Activated CD8-positive, alpha-beta T cell treated with anti-CD3 and anti-CD28 coated beads for 36 hours (primary cell): ENCODE measurements around the gene ORC4. TPM values are rescaled to one million over a fixed set of nuclear protein-coding genes. Genes with fewer than 3 reads are reported as not detected.
"Not testable (repeated sequence)": the region's sequence is repeated elsewhere in the genome, so short reads cannot be mapped to it uniquely, and the experiment has no call there.

ENCODE experiments used
- ATAC-seq: fragments of 200-7000 bp; cut with Tn5 transposase; one replicate; pipeline ENCODE4 v1.10.0; 2021; ENCODE audit warnings: mild to moderate bottlenecking, moderate library complexity
- CTCF ChIA-PET: fragments of 350-600 bp; sonication (Branson Sonifier 250); formaldehyde crosslinking; loops from one replicate; lab custom pipeline; 2021; ENCODE audit warnings: antibody characterized with exemption; lab: Charles Lee
- POLR2A ChIA-PET: fragments of 350-600 bp; sonication (Branson Sonifier 250); formaldehyde crosslinking; loops from one replicate; lab custom pipeline; 2021; ENCODE audit warnings: antibody characterized with exemption; lab: Charles Lee
- DNase-seq: peaks from one replicate; pipeline ENCODE4 v3.0.0-alpha.2; 2020
- H3K27ac Mint-ChIP-seq: one replicate; pipeline ENCODE4 v1.8.0; 2021; ENCODE audit warnings: mild to moderate bottlenecking, mixed read lengths
- H3K27me3 Mint-ChIP-seq: one replicate; pipeline ENCODE4 v1.8.0; 2021; ENCODE audit warnings: mixed read lengths
- H3K36me3 Mint-ChIP-seq: one replicate; pipeline ENCODE4 v1.8.0; 2021; ENCODE audit warnings: low read depth, mixed read lengths
- H3K4me1 Mint-ChIP-seq: one replicate; pipeline ENCODE4 v1.8.0; 2021; ENCODE audit warnings: low read depth, mixed read lengths
- H3K4me3 Mint-ChIP-seq: one replicate; pipeline ENCODE4 v1.8.0; 2021; ENCODE audit warnings: mild to moderate bottlenecking, moderate library complexity, mixed read lengths
- H3K9me3 Mint-ChIP-seq: one replicate; pipeline ENCODE4 v1.8.0; 2021; ENCODE audit warnings: mixed read lengths
- intact Hi-C: fragments of 100-400 bp; cut with micrococcal nuclease; formaldehyde crosslinking; loops from one replicate; pipeline ENCODE4 v1.10.0; 2022
- total RNA-seq, 2 experiments: library from RNA; stranded (reverse); gene quantifications; one replicate each; pipeline ENCODE4 v1.2.3, GENCODE V29; 2021
- TF ChIP-seq, protein P1 (sequence below): fragments of 200-600 bp; IDR thresholded peaks from one replicate; pipeline ENCODE4 v1.8.0; 2022; ENCODE audit warnings: antibody characterized with exemption, mild to moderate bottlenecking

Gene ORC4
- total RNA-seq, 2 experiments from 2014 or later, result 31.1 to 33.0 TPM

DNA sequence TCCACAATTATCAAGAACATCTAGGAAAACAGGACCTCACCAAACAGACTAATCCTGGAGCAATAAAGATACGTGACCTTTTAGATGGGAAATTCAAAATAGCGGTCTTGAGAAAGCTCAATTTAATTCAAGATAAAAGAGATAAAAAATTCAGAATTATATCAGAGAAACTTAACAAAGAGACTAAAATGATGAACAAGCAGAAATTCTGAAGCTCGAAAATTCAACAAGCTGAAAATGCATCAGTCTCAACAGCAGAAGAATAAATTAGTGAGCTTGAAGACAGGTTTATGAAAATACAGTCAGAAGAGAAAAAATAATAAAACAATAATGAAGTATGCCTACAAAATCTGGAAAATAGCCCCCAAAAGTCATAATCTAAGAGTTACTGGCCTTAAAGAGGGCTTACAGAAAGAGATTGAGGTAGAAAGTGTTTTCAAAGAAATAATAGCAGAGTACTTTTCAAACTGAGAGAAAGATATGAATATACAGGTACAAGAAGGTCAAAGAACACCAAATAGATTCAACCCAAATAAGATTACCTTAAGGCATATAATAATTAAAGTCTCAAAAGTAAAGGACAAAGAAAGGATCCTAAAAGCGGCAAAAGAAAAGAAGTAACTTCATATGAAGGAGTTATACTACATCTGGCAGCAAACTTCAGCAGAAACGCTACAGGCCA is 13.2 kb downstream of the ORC4 start:
- CTCF ChIA-PET, result interaction anchor here (1.0 to 1.7 kb wide), 2 partner anchors 13 to 17 kb away, joined by 3 to 5 read pairs; partner anchors contain the start of gene ORC4
- H3K27ac Mint-ChIP-seq, result no peak overlapping the region
- H3K27me3 Mint-ChIP-seq, result no peaks in the 10 kb centered on the region
- peaks cover 29% of the 10 kb centered on the region for H3K4me1 Mint-ChIP-seq
- TF ChIP-seq, protein P1, sequence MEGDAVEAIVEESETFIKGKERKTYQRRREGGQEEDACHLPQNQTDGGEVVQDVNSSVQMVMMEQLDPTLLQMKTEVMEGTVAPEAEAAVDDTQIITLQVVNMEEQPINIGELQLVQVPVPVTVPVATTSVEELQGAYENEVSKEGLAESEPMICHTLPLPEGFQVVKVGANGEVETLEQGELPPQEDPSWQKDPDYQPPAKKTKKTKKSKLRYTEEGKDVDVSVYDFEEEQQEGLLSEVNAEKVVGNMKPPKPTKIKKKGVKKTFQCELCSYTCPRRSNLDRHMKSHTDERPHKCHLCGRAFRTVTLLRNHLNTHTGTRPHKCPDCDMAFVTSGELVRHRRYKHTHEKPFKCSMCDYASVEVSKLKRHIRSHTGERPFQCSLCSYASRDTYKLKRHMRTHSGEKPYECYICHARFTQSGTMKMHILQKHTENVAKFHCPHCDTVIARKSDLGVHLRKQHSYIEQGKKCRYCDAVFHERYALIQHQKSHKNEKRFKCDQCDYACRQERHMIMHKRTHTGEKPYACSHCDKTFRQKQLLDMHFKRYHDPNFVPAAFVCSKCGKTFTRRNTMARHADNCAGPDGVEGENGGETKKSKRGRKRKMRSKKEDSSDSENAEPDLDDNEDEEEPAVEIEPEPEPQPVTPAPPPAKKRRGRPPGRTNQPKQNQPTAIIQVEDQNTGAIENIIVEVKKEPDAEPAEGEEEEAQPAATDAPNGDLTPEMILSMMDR, result no peak
- ATAC-seq (no peak), DNase-seq (no peak)
- H3K4me3 Mint-ChIP-seq, result no peak overlapping the region
- peaks cover 41% of the 10 kb centered on the region for H3K36me3 Mint-ChIP-seq
- POLR2A ChIA-PET, result no interaction called here
- intact Hi-C loops, result no loop called here
- H3K9me3 Mint-ChIP-seq, result peaks cover 32% of the 10 kb centered on the region

DNA sequence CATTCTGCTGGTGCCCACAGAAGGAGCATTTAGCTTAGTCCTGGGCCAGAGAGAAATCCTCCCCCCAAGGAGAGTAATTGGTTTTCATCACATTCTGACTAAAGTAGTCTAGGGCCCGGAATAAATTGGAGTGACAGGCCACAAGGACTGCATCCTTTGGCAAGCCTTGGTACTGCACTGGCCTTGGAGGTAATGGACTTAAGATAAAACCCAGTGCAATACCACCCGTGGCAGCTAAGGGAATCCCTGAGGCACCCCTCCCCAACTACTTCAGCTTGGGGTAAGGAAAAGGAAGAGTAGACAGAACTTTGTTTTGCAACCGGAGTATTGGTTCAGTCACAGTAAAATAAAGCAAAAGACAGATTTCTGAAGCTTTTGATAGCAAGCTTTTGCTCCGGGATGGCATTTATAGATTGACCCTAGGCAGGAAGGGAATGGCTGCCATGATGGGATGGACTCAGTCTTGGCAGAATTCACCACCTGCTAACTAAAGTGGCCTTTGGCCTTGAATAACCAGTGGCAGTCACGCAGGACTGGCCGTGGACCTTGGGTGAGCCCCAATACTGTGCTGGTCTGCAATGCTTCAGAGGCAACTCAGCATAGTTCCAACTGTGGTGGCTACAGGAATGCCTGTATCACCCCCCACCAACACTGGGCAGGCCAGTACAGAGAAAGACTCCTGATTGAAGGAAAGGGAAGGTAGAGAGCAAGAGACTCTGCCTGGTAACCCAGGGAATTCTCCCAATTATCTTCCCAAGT is 14.1 kb downstream of the ORC4 start:
- intact Hi-C loops, result no loop called here
- Mint-ChIP-seq H3K4me3 (no peak overlapping the region), H3K36me3 (peaks cover 45% of the 10 kb centered on the region), H3K4me1 (peaks cover 26% of the 10 kb centered on the region), H3K27ac (no peak overlapping the region), H3K27me3 (no peaks in the 10 kb centered on the region), H3K9me3 (peaks cover 40% of the 10 kb centered on the region)
- no peak for ATAC-seq
- CTCF ChIA-PET, result interaction anchor here (1.0 kb wide), 1 partner anchor 14 kb away, joined by 3 read pairs; the partner anchor contains the start of gene ORC4
- POLR2A ChIA-PET, result no interaction called here
- TF ChIP-seq, protein P1, result no peak
- DNase-seq, result no peak

DNA sequence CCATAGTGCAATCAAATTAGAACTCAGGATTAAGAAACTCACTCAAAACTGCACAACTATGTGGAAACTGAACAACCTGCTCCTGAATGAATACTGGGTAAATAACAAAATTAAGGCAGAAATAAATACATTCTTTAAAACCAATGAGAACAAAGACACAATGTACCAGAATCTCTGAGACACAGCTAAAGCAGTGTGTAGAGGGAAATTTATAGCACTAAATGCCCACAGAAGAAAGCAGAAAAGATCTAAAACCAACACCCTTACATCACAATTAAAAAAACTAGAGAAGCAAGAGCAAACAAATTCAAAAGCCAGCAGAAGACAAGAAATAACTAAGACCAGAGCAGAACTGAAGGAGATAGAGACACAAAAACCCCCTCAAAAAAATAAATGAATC is 18.1 kb downstream of the ORC4 start:
- POLR2A ChIA-PET, CTCF ChIA-PET, intact Hi-C loops, ATAC-seq, H3K27ac Mint-ChIP-seq, H3K27me3 Mint-ChIP-seq, DNase-seq, H3K4me3 Mint-ChIP-seq: not testable (repeated sequence)
- Mint-ChIP-seq H3K36me3 (peaks cover 41% of the 10 kb centered on the region), H3K4me1 (peaks cover 41% of the 10 kb centered on the region), H3K9me3 (peaks cover 32% of the 10 kb centered on the region)

DNA sequence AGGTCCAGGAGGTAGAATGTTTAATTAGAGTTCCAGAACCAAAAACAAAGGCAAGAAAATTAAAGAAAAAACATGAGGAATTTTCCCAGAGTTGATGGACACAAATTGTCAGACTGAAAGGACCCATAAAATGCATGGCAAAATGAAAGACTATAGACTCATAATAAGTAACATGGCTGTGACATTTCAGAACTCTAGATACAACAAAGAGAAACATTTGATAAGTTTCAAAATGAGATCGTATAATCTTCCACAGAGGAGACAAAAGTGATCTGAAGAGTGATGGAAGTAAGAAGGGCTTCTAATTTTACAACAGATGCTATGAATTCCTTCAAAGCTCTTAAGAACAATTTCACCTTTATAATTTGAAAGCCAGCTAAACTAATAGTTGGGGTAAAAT is 20.4 kb downstream of the ORC4 start:
- DNase-seq (no peak), ATAC-seq (no peak)
- H3K9me3 Mint-ChIP-seq, result peaks cover 39% of the 10 kb centered on the region
- TF ChIP-seq, protein P1, result no peak
- peaks cover 44% of the 10 kb centered on the region for H3K4me1 Mint-ChIP-seq
- POLR2A ChIA-PET, result no interaction called here
- no peaks in the 10 kb centered on the region for H3K27me3 Mint-ChIP-seq
- CTCF ChIA-PET, result interaction anchor here (1.7 kb wide), 2 partner anchors 10 to 1017 kb away, joined by 5 to 6 read pairs; no protein-coding TSS in a partner anchor
- no peak overlapping the region for H3K4me3 Mint-ChIP-seq
- H3K36me3 Mint-ChIP-seq, result peaks cover 45% of the 10 kb centered on the region
- intact Hi-C loops, result no loop called here
- H3K27ac Mint-ChIP-seq, result no peak overlapping the region

DNA sequence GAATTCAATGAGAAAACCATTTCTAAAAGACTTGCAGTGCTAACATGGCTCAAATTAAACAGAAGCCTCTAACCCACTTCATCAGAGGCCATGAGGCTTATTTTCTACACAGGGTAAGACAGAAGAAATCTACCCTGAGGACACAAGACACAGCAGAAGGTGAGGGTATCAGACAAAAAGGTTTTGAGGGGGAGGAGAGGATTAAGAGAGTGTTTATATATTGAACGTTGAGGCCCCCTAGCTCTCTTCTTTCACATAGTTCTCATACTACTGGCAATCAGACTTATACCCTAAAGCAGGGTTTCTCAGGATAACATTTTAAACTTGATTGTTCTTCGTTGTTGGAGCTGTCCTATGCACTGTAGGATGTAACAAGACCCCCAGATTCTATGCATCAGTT is 21.4 kb downstream of the ORC4 start:
- ATAC-seq (no peak), DNase-seq (no peak)
- ChIA-PET CTCF (interaction anchor here (1.3 to 1.7 kb wide), 3 partner anchors 9 to 1018 kb away, joined by 5 to 6 read pairs (median 6); no protein-coding TSS in a partner anchor), POLR2A (no interaction called here)
- H3K27me3 Mint-ChIP-seq, result no peaks in the 10 kb centered on the region
- H3K9me3 Mint-ChIP-seq, result peaks cover 34% of the 10 kb centered on the region
- peaks cover 47% of the 10 kb centered on the region for H3K36me3 Mint-ChIP-seq
- peaks cover 41% of the 10 kb centered on the region for H3K4me1 Mint-ChIP-seq
- H3K4me3 Mint-ChIP-seq, result no peak overlapping the region
- intact Hi-C loops, result no loop called here
- no peak overlapping the region for H3K27ac Mint-ChIP-seq
- TF ChIP-seq, protein P1, result no peak
